Brain microvascular endothelial cell (primary cell): ENCODE results near the gene TTC31.

Experiments
- DNase-seq: peaks from one replicate; pipeline ENCODE4 v3.0.0-alpha.2; 2020
- H3K27ac ChIP-seq: fragments of 250-450 bp; sonication (Bioruptor Pico); 2 replicates; pipeline ENCODE4 v1.5.1; 2020; ENCODE audit warnings: mild to moderate bottlenecking, moderate library complexity
- H3K27me3 ChIP-seq: fragments of 250-450 bp; sonication (Bioruptor Pico); replicated peaks from 2 replicates; pipeline ENCODE4 v1.5.1; 2020; ENCODE audit warnings: mild to moderate bottlenecking
- H3K36me3 ChIP-seq: fragments of 250-450 bp; sonication (Bioruptor Pico); replicated peaks from 2 replicates; pipeline ENCODE4 v1.5.1; 2020; ENCODE audit warnings: mild to moderate bottlenecking
- H3K4me3 ChIP-seq: 2 replicates; pipeline ENCODE4 v1.5.1; 2011; ENCODE audit warnings: low read depth, mild to moderate bottlenecking, control low read depth, low read length, moderate library complexity
- CTCF ChIP-seq: IDR thresholded peaks from 2 replicates; pipeline ENCODE4 v1.5.1; 2011; ENCODE audit warnings: low read depth, mild to moderate bottlenecking, moderate library complexity, low read length, control low read depth, inconsistent platforms; ENCODE audit errors: missing control alignments
- in situ Hi-C: cut with HindIII; loops from 2 replicates; pipeline ENCODE4 v1.10.0; 2017; ENCODE audit warnings: low sequenced_read_pairs, low pct_ligation_motif_present

Gene TTC31

GRCh38 chr2:74444498-74445318, 38.2 kb upstream of the TTC31 start:
- no peak for TF ChIP-seq CTCF
- in situ Hi-C loops: no loop called here
- Histone ChIP-seq H3K27ac (no peak overlapping the region), H3K36me3 (no peaks in the 10 kb centered on the region), H3K4me3 (no peak overlapping the region), H3K27me3 (no peaks in the 10 kb centered on the region)
- no peak for DNase-seq

DNA sequence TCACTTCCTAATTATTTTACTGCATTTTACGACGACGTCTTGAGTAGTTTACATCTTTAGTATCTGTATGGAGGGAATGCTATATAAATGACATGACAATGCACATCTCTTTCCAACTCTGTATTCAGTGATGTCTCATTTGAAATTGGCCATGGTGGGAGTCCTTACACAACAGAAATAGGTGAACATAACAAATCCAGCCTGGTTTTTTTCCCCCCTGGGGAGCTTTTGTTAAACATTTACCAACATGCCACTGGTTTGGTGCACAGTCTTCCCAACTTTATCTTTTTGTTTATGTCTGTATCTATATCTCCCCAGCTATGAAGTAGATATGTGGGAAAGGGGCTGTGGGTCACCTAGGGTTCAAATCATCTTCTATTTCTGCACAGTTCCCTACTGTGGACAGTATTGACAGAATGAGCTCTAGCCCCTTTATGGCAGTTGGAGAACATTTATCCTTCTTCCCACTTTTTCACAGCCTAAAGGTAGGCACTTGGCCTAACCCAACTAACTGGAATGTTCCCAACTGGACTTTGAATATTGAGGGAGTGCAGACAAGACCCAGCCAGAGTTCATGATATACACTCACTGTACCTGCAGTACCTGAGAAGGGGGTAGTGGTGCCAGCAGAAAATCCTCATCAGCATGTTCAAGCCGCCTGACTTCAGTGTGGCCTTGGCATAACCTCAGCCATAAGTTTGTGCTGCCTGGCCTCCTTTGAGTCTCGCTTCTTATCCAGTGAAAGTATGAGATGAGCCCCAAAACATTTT, 35.5 kb upstream of the TTC31 start:
- in situ Hi-C loops: no loop called here
- Histone ChIP-seq H3K27ac (no peak overlapping the region), H3K27me3 (no peaks in the 10 kb centered on the region), H3K4me3 (no peak overlapping the region), H3K36me3 (no peaks in the 10 kb centered on the region)
- TF ChIP-seq CTCF: no peak
- DNase-seq: no peak

- Histone ChIP-seq H3K36me3 (no peaks in the 10 kb centered on the region), H3K4me3 (no peak overlapping the region), H3K27ac (no peak overlapping the region), H3K27me3 (no peaks in the 10 kb centered on the region)
- TF ChIP-seq CTCF: no peak
- in situ Hi-C loops: no loop called here
- DNase-seq: no peak
Observed at GRCh38 chr2:74448771-74449170, 34.1 kb upstream of the TTC31 start.

DNA sequence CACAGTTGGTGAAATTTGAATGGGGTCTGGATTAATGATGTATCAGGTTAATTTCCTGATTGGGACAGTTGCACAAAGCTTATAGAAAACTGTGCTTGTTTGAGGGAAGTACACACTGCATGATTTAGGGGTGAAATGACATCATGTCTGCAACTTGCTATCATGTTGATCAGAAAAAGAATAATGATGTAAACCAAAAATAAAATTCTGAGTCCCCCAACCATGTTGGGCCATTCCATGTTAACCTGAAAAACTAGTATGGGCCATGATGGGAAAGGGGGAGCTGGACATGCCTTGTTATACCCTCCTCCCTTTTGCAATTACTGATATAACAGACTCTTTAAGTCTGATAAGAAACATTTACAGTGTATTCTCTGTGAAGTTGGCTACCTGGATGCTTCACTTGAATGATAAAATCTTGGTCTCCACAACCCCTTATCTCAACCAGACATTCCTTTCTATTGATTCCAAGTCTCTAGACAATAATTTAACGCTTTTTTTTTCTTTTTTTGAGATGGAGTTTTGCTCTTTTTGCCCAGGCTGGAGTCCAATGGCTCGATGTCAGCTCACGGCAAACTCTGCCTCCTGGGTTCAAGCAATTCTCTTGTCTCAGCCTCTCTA, 32.2 kb upstream of the TTC31 start:
- Histone ChIP-seq H3K36me3 (no peaks in the 10 kb centered on the region), H3K27me3 (no peaks in the 10 kb centered on the region), H3K4me3 (no peak overlapping the region), H3K27ac (no peak overlapping the region)
- no peak for TF ChIP-seq CTCF
- DNase-seq: no peak
- in situ Hi-C loops: no loop called here

- peak; percentile 97 for DNase-seq
- TF ChIP-seq CTCF: no peak
- Histone ChIP-seq H3K27me3 (no peaks in the 10 kb centered on the region), H3K36me3 (no peaks in the 10 kb centered on the region), H3K4me3 (peak within 1 kb of the TSS; percentile 84), H3K27ac (peak within 1 kb of the TSS; percentile 32)
- in situ Hi-C loops: no loop called here
Observed at GRCh38 chr2:74454654-74455511, 28.0 kb upstream of the TTC31 start, which contains the start of gene INO80B. Gene INO80B (plus strand): TSS chr2:74455087. CDS start chr2:74455117, 30 bp downstream.
